SK-N-SH (cell line): ENCODE results near the gene BTBD2. TPM values are rescaled to one million over a fixed set of nuclear protein-coding genes. Genes with fewer than 3 reads are reported as not detected.

Source experiments
- CTCF ChIA-PET: fragments of 300-600, 350-600 bp; formaldehyde crosslinking; extraction: SDS; loops from one replicate; lab custom pipeline; 2021; lab: Yijun Ruan, JAX
- POLR2A ChIA-PET: fragments of 350-600 bp; sonication (Branson Sonifier 250); formaldehyde crosslinking; extraction: SDS; loops from one replicate; lab custom pipeline; 2020; ENCODE audit warnings: antibody characterized with exemption, inconsistent platforms; lab: Yijun Ruan, JAX
- DNase-seq: peaks from one replicate; pipeline ENCODE4 v3.0.0; 2012
- H2AFZ ChIP-seq: fragments of 200-600 bp; sonication (generic); 2 replicates; pipeline ENCODE4 v1.8.1; 2016; ENCODE audit warnings: antibody characterized with exemption, mild to moderate bottlenecking, low read depth
- H3F3A ChIP-seq: fragments of 200-600 bp; sonication (generic); replicated peaks from 2 replicates; pipeline ENCODE3; 2016; ENCODE audit warnings: antibody characterized with exemption, mild to moderate bottlenecking; ENCODE audit not compliant: insufficient read depth
- H3K27ac ChIP-seq, 2 experiments: fragments of 200-500 bp in 1 of 2; fragments of 200-600 bp in 1 of 2; sonication (Bioruptor generic) in 1 of 2; sonication (generic), shearing (Covaris generic) in 1 of 2; 2 replicates each; pipeline versions ENCODE4 v1.5.1 to v1.6.1; 2014 to 2016; ENCODE audit warnings: low read depth in 2 of 2, inconsistent platforms in 1 of 2, low read length in 1 of 2, mild to moderate bottlenecking in 1 of 2, mixed read lengths in 1 of 2
- H3K27me3 ChIP-seq: fragments of 200-600 bp; sonication (generic), shearing (Covaris generic); 2 replicates; pipeline ENCODE4 v1.6.1; 2016; ENCODE audit warnings: mixed run types; ENCODE audit not compliant: insufficient read depth
- H3K36me3 ChIP-seq, 2 experiments: fragments of 200-500 bp in 1 of 2; fragments of 200-600 bp in 1 of 2; sonication (Bioruptor generic) in 1 of 2; sonication (generic) in 1 of 2; replicated peaks in 1 of 2; 2 replicates each; pipeline versions ENCODE3 to v1.5.1; 2014 to 2016; ENCODE audit warnings: low read length in 1 of 2, mild to moderate bottlenecking in 1 of 2; ENCODE audit not compliant: insufficient read depth in 2 of 2, control insufficient read depth in 1 of 2
- H3K4me1 ChIP-seq, 2 experiments: fragments of 200-500 bp in 1 of 2; fragments of 200-600 bp in 1 of 2; sonication (Bioruptor generic) in 1 of 2; sonication (generic), shearing (Covaris generic) in 1 of 2; 2 replicates each; pipeline versions ENCODE4 v1.5.1 to v1.6.1; 2014 to 2016; ENCODE audit warnings: low read depth in 1 of 2, low read length in 1 of 2, mixed run types in 1 of 2; ENCODE audit not compliant: insufficient read depth in 2 of 2, control insufficient read depth in 1 of 2
- H3K4me2 ChIP-seq: fragments of 200-600 bp; sonication (generic), shearing (Covaris generic); 2 replicates; pipeline ENCODE4 v1.6.1; 2017; ENCODE audit warnings: mixed run types
- H3K4me3 ChIP-seq, 2 experiments: fragments of 200-500 bp in 1 of 2; fragments of 200-600 bp in 1 of 2; sonication (Bioruptor generic) in 1 of 2; sonication (generic), shearing (Covaris generic) in 1 of 2; 2 replicates each; pipeline versions ENCODE4 v1.5.1 to v1.8.1; 2014 to 2016; ENCODE audit warnings: low read depth in 2 of 2, inconsistent platforms in 1 of 2, low read length in 1 of 2, mild to moderate bottlenecking in 1 of 2, mixed read lengths in 1 of 2, moderate library complexity in 1 of 2
- H3K79me2 ChIP-seq: fragments of 200-600 bp; sonication (generic); 2 replicates; pipeline ENCODE4 v1.8.1; 2017; ENCODE audit warnings: mild to moderate bottlenecking; ENCODE audit not compliant: insufficient read depth
- H3K9ac ChIP-seq: fragments of 200-600 bp; sonication (generic); 2 replicates; pipeline ENCODE4 v1.6.1; 2017; ENCODE audit warnings: mixed run types
- H3K9me2 ChIP-seq: fragments of 200-600 bp; sonication (generic); 2 replicates; pipeline ENCODE4 v1.6.1; 2017; ENCODE audit warnings: mixed run types
- H3K9me3 ChIP-seq: fragments of 200-600 bp; sonication (generic); 2 replicates; pipeline ENCODE4 v1.6.1; 2017; ENCODE audit warnings: mixed run types, mild to moderate bottlenecking, moderate library complexity
- H4K20me1 ChIP-seq: fragments of 200-600 bp; sonication (generic); 2 replicates; pipeline ENCODE4 v1.6.1; 2017; ENCODE audit warnings: mild to moderate bottlenecking, mixed run types; ENCODE audit not compliant: insufficient read depth
- FOXM1 ChIP-seq: IDR thresholded peaks from 2 replicates; pipeline ENCODE4 v1.4.0; 2012; ENCODE audit warnings: low read depth, mild to moderate bottlenecking
- GABPA ChIP-seq: IDR thresholded peaks from 2 replicates; pipeline ENCODE4 v1.4.0; 2012; ENCODE audit warnings: low read depth, mild to moderate bottlenecking
- GATA2 ChIP-seq: sonication (generic); formaldehyde crosslinking; IDR thresholded peaks from 2 replicates; pipeline ENCODE4 v1.5.0; 2020; ENCODE audit warnings: mild to moderate bottlenecking, missing genetic modification reagents
- JUND ChIP-seq: IDR thresholded peaks from 2 replicates; pipeline ENCODE4 v1.4.0; 2012
- MAX ChIP-seq: IDR thresholded peaks from 2 replicates; pipeline ENCODE4 v1.4.0; 2012; ENCODE audit warnings: low read depth
- NFIC ChIP-seq: IDR thresholded peaks from 2 replicates; pipeline ENCODE4 v1.4.0; 2012; ENCODE audit warnings: borderline replicate concordance
- NRF1 ChIP-seq: IDR thresholded peaks from 2 replicates; pipeline ENCODE4 v1.6.1; 2012; ENCODE audit warnings: low read depth, mild to moderate bottlenecking, low read length
- PBX3 ChIP-seq: IDR thresholded peaks from 2 replicates; pipeline ENCODE4; 2012
- REST ChIP-seq: IDR thresholded peaks from 2 replicates; pipeline ENCODE4 v1.6.1; 2012; ENCODE audit warnings: mild to moderate bottlenecking, low read depth, low read length, moderate library complexity
- RXRA ChIP-seq: IDR thresholded peaks from 2 replicates; pipeline ENCODE4 v1.4.0; 2012; ENCODE audit warnings: low read depth, mild to moderate bottlenecking, borderline replicate concordance
- SIN3A ChIP-seq: IDR thresholded peaks from 2 replicates; pipeline ENCODE4 v1.6.1; 2012; ENCODE audit warnings: low read depth, mild to moderate bottlenecking, low read length, moderate library complexity, borderline replicate concordance
- SMC3 ChIP-seq: IDR thresholded peaks from 2 replicates; pipeline ENCODE4 v1.6.1; 2012; ENCODE audit warnings: low read depth, low read length, improper control_type of control experiment
- TAF1 ChIP-seq: IDR thresholded peaks from 2 replicates; pipeline ENCODE4 v1.6.1; 2012; ENCODE audit warnings: low read depth, mild to moderate bottlenecking, low read length, moderate library complexity, borderline replicate concordance
- TCF12 ChIP-seq: IDR thresholded peaks from 2 replicates; pipeline ENCODE4 v1.4.0; 2012
- TEAD4 ChIP-seq: IDR thresholded peaks from 2 replicates; pipeline ENCODE4 v1.4.0; 2012; ENCODE audit warnings: mild to moderate bottlenecking, borderline replicate concordance; ENCODE audit not compliant: insufficient read depth
- USF1 ChIP-seq: IDR thresholded peaks from 2 replicates; pipeline ENCODE4 v1.4.0; 2012; ENCODE audit warnings: low read depth, borderline replicate concordance
- YY1 ChIP-seq: IDR thresholded peaks from 2 replicates; pipeline ENCODE4 v1.4.0; 2012; ENCODE audit warnings: low read depth, mild to moderate bottlenecking
- ZBTB33 ChIP-seq: IDR thresholded peaks from 2 replicates; pipeline ENCODE4 v1.4.0; 2012; ENCODE audit warnings: low read depth, borderline replicate concordance
- WGBS: methylation state at CpG from one replicate; pipeline ENCODE4 v1.1.6; 2017; ENCODE audit warnings: low lambda C conversion rate; 5-methylcytosine and 5-hydroxymethylcytosine counted together
- polyA plus RNA-seq, 3 experiments: library from polyadenylated mRNA; depleted of rRNA; stranded (reverse); fragments of >200 nt; gene quantifications; 2 replicates each; pipeline ENCODE4 v1.2.3, GENCODE V29; 2012

BTBD2 gene
- polyA plus RNA-seq, 1 of the 3 experiments (the other 2 are of a cell fraction): 66.8 TPM

- CTCF ChIA-PET: interaction anchor here (0.8 to 2.1 kb wide), 5 partner anchors 10 to 27 kb away, joined by 3 to 11 read pairs (median 5); no protein-coding TSS in a partner anchor
- H3K79me2 ChIP-seq: peaks cover 13% of the 10 kb centered on the region
- H3K9me3 ChIP-seq: no peaks in the 10 kb centered on the region
- H3K36me3 ChIP-seq: peaks cover 7 to 68% of the 10 kb centered on the region in 2 experiments
- peak overlapping the region; percentile 80 for H3K4me2 ChIP-seq
- no peak overlapping the region; the same call in 1 of the 2 replicates for H2AFZ ChIP-seq
- H3K4me3 ChIP-seq: peak overlapping the region in 1 of 2 experiments; percentile 33; a peak in 2 of 4 replicates
- H3K27ac ChIP-seq: peak overlapping the region; percentile 32 to 95; a peak in 3 of 4 replicates
- H4K20me1 ChIP-seq: peaks cover 53% of the 10 kb centered on the region
- WGBS: 58% methylated on average over 9 of the region's 29 CpGs
- DNase-seq: no peak
- peaks cover 3% of the 10 kb centered on the region for H3F3A ChIP-seq
- peaks cover 8 to 47% of the 10 kb centered on the region in 2 experiments; a peak in 3 of 4 replicates for H3K4me1 ChIP-seq
- POLR2A ChIA-PET: interaction anchor here (0.8 to 3.5 kb wide), 5 partner anchors 7 to 26 kb away, joined by 3 to 13 read pairs (median 5); partner anchors contain the start of gene MKNK2
- no peaks in the 10 kb centered on the region for H3K9me2 ChIP-seq
- TF ChIP-seq MAX (no peak), GATA2 (no peak), SMC3 (no peak), FOXM1 (no peak), JUND (no peak), RXRA (no peak), SIN3A (no peak), REST (no peak), PBX3 (no peak), ZBTB33 (no peak), TEAD4 (no peak), TCF12 (no peak), NFIC (no peak), YY1 (no peak), NRF1 (no peak), USF1 (no peak), TAF1 (no peak), GABPA (no peak)
- TF ChIP-seq, all 33 proteins: peak for 0
- no peaks in the 10 kb centered on the region for H3K27me3 ChIP-seq
- H3K9ac ChIP-seq: peak overlapping the region; percentile 33; the same call in 1 of the 2 replicates
Observed at GRCh38 chr19:2042485-2043250, 27.2 kb upstream of the BTBD2 start.
